ENCODE results near the gene STING1.
A peak's percentile ranks its signal among the peaks of the same experiment; 100 is the strongest.

Gene STING1

DNA sequence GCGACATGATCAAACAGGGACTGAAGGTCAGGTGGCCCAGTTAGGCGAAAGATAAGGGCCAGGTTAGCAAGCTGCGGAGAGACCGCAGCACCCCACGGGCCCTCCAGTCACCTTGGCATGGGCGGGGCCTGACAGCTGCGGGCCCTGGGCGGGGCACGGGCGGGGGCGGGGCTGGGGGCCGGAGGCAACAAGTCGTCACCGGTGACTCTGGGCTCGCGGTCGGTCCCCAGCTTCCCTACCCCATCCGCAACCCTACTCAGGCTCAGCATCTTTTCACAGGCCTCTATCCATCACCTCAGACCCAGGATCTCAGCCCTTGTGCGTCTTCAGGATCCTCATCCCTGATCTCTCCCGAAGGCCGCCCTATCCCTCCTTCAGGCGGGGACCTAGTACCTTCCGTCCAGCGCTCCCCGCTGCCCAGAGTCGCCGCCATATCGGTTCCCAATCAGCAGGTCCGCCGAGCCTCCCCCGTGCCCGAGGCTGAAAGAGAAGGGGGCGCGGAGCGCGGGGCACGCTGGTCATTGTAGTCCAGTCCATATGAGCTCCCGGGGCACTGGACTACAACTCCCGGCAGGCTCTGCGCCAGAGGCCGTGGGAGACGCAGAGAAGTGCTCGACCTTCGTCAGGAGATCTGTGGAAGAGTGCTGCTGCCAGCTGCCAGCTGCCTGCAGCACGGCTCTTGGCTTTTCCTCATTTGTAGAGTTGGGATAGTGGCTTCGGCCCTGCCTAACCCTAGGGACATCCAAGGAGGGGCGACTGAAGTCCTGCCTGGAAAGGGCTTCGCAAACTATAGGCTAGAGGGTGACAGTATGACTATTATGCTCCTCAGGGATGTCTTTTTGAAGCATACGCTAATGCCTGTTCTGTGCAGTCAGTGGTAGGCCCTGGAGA, 43.3 kb downstream of the STING1 start, which contains the start of gene DNAJC18:
TSS of gene DNAJC18 (minus strand) at position 513 of the 891 bp plus-strand sequence. CDS start at position 433, 80 bp downstream.
- peak; percentile 92 to 93 for DNase-seq

- DNase-seq = no peak
Measured at GRCh38 chr5:139438707-139439012, 43.9 kb downstream of the STING1 start.

- no peak for DNase-seq
Measured at GRCh38 chr5:139435676-139436075, 46.9 kb downstream of the STING1 start.

GRCh38 chr5:139431706-139432105, 50.9 kb downstream of the STING1 start:
- DNase-seq = no peak

GRCh38 chr5:139430015-139430414, 52.5 kb downstream of the STING1 start:
- no peak for DNase-seq

DNA sequence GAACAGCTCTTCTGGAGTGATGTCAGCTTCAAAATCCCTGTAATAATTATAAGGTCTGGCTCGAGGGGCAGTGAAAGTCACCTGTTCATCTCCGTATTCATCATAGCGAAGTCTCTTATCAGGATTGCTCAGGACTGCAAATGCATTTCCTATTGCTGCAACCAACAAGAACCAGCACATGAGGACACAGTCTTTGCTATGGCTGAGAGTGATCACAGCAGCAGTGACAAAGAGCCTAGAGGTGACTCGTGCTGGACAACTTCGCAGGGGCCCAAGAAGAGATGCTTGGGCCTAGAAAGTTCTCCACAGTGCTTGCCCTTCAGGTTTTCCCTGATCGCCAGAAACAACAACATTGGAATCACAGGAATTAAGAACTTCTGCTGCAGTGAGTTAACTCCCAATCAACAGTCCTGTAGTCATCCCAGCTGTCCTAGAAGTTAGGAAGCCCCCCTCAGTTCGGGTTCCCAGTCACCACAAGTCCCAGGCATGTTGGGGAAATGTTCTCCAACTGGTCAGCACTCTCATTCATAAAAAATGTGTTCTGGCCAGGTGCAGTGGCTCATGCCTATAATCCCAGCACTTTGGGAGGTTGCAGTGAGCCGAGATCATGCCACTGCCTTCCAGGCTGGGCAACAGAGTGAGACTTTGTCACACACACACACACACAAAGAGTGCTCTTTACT, 56.2 kb downstream of the STING1 start:
- no peak for DNase-seq

All from inflammatory macrophage (primary cell).